Measurements from ENCODE around the gene NUDT6. TPM values are rescaled to one million over a fixed set of nuclear protein-coding genes. Genes with fewer than 3 reads are reported as not detected.

NUDT6 gene
- polyA plus RNA-seq, 1 donor = 26.2 TPM

DNA sequence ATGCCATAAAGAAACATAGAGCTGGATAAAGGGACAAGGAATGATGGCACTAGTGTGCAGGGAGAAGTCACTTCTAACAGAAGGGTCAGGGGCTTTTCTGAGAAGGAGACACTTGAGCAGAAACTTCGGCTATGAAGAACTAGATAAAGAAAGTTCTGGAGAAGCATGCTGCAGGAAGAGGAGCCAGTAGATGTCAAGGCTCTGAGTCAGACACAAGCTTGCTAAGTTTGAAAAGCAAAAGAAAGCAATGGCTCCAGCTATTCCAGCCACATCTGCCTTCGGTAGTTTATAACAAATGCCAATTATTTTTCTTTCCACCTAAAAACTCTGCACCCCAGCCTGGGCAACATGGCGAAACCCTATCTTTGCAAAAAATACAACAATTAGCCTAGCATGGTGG, 7.5 kb downstream of the NUDT6 start:
- no peak for DNase-seq

DNA sequence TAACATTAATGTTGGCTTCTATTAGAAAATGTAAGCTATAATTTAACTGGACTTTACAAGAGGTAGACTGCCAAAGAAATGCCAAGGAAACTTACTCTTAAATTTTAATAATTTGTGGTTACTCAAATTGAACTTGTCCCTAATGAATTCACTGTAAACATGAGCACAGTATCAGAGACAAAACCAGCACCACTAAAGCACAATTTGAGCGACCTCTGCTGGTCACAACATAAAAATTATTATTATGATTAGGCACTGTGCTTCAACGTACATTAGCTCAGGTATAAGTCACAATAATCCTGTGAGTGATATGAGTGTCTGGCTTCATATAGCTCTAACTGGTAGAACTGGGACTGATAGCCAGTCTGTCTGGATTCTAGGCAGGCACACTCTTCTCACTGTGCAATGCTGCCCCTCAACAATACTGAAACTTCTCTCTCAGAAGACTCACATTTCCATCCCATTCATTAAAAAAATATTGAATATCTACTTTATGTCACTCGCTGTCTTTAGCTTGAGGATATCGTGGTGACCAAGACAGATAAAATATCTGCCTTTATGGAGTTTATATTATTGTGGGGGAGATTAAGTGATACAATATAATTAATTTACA, 8.0 kb downstream of the NUDT6 start:
- peak; percentile 50 for DNase-seq

GRCh38 chr4:122912810-122913575, 9.4 kb downstream of the NUDT6 start:
- DNase-seq = no peak

GRCh38 chr4:122911588-122911987, 10.8 kb downstream of the NUDT6 start:
- DNase-seq = no peak

DNA sequence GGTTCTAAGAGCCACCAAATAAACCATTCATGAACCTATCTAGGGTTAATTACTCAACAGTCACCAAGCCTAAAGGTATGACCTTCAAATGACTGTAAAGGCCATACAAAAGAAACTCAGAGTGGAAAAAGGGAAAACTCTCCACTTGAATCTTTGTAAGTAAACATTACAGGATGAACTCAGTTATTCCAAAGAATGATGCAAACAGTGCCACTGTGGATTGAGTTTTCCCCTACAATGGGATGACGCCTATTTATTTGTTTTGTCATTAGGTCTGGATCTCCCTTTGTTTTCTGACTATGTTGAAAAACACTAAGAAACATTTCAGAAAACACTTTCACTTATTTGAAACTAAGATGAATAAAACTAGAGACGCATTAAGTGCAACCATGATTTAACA, 12.7 kb downstream of the NUDT6 start:
- no peak for DNase-seq

- no peak for DNase-seq
Measured at GRCh38 chr4:122908223-122908622, 14.2 kb downstream of the NUDT6 start.

DNA sequence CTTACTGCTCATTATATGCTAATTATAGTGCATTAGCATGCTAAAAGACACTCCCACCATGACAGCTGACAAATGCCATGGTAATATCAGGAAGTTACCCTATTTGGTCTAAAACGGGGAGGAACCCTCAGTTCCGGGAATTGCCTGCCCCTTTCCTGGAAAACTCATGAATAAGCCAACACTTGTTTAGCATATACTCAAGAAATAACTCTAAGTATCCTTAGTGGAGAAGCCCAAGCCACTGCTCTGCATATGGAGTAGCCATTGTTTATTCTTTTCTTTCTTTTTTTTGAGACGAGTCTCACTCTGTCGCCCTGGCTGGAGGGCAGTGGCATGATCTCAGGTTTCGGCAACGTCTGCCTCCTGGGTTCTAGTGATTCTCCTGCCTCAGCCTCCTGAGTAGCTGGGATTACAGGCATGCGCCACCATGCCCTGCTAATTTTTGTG, 15.5 kb downstream of the NUDT6 start:
- no peak for DNase-seq

DNA sequence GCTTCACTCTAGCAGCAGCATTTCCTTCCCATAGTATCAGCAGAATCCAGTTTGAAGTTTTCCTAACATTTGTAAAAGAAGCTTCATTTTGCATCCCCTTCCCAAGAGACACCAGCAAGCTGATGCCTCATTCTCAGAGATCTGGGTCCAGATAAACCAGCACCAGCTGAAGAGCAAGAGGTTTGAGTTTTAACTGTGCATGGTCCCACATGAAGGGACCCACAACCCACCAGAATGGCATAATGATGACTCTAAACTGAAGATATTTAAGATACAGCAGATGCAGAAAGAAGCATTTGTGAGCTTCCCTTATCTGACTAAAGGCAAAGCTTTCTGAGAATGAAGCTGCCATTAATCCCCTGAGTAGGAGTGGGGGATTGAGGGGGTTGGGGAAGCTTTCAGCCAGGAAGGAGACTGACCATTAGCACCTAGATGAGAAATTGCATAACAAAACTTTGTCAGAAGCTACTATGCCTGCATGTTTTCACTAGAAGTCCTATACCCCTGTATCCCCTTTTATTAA, 18.6 kb downstream of the NUDT6 start:
- no peak for DNase-seq

DNA sequence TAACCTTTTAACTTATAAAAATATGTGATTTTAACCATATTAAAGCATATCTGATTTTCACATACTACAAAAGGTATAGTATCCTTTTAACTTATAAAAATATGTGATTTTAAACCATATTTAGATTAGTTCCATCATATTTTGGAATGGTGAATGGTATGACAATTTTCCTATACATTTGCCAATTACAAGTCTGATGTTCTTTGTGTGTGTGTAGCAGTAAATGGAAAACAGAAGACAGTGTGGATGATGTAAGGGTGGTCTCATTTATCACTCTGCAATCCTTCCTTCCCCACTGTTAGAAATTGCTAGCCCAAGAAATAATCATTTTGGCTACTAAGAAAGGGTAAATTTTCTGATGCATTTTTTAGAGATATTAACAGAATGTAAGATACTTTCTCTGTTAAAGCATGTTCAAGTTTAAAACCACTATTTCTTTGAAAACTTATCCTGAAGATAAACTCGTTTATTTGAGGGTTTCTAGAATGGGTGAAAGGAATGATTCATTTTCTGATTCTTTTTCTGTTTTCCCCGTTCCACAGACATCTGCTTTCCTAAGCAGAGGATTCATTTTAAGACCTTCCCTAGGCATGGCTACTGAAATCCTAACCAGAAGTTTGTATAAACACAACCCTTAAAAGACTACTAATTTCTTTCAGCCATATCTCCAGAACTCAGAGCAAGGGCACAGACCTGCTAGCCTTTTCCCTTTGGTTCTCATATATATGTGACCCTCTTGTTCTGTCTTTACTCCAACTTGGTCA, 21.0 kb downstream of the NUDT6 start:
- no peak for DNase-seq

DNA sequence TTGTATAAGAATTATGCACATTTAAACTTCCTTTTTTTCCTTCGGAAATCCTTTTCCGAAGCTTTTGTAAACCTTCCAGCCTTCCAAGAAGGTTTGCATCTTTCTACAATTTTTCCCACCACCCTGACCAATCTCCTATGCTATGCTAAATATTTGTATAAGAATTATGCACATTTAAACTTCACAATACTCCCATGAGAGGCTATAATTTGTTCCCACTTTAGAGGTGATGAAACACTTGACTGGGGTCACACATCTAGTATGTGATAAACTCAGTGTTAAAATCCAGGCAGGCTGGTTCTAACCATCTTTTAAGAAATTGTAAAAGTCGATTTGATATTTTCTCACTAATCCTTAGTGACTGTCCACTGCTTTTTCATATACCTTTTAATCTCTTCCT, 22.1 kb downstream of the NUDT6 start:
- no peak for DNase-seq

DNA sequence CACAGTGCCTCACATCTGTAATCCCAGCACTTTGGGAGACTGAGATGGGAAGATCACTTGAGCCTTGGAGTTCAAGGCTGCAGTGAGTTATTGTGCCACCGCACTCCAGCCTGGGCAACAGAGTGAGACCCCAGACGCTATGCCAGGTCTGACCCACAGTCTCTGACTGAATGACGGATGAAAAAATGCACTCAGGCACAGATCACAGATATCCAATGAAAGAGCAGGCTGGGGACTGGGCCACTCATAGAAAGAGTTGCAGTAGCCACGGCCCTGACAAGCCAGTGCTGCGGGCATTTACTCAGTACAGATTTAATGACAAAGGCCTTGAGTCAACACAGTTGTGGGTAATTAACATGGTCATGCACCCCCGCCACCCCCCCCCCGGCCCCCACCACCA, 22.7 kb downstream of the NUDT6 start:
- no peak for DNase-seq

GRCh38 chr4:122898370-122899150, 23.8 kb downstream of the NUDT6 start:
- no peak for DNase-seq

DNA sequence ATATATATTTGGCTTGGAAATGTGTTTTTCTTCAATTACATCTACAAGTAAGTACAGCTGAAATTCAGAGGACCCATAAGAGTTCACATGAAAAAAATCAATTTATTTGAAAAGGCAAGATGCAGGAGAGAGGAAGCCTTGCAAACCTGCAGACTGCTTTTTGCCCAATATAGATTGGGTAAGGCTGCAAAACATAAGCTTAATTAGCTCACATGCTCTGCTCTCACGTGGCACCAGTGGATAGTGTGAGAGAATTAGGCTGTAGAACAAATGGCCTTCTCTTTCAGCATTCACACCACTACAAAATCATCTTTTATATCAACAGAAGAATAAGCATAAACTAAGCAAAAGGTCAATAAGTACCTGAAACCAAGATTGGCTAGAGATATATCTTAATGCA, 26.1 kb downstream of the NUDT6 start:
- DNase-seq = no peak

GRCh38 chr4:122895336-122895995, 26.9 kb downstream of the NUDT6 start:
- no peak for DNase-seq

DNA sequence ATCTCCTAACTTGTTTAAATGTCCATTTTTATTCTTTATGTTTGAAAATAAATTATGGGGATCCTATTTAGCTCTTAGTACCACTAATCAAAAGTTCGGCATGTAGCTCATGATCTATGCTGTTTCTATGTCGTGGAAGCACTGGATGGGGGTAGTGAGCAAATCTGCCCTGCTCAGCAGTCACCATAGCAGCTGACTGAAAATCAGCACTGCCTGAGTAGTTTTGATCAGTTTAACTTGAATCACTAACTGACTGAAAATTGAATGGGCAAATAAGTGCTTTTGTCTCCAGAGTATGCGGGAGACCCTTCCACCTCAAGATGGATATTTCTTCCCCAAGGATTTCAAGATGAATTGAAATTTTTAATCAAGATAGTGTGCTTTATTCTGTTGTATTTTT, 27.6 kb downstream of the NUDT6 start:
- DNase-seq = no peak

DNA sequence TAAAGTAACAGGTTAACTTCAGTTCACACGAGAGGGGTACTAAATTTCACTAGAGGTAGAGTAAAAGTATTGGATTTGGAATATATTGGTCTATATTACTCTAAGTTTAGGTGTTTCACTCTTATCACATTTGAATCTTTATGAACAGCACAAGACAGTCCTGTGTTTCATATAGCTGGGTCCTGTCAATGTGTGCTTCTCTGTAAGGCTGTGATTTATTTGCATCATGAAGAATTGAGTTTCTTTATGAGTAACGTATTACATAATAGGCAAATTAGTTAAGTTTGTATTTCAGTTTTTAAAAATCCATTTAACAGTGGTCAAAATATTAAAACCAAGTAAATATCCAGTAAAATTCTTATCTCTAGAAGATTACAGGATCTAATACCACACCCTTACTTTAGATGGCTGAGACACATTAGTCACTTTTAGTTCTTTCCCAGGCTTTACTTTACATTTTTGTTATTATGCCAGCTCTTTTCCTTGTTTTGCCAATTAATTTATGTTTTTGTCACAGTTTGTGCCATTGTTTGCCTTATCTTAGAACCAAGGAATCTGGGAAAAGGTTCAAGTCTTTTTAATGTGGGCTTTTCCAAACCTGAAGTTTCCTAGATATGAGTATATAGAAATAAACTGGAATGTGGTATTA, 32.1 kb downstream of the NUDT6 start:
- DNase-seq = no peak

GRCh38 chr4:122889726-122890125, 32.7 kb downstream of the NUDT6 start:
- DNase-seq = no peak

- DNase-seq = no peak
Measured at GRCh38 chr4:122884499-122884898, 37.9 kb downstream of the NUDT6 start.

DNA sequence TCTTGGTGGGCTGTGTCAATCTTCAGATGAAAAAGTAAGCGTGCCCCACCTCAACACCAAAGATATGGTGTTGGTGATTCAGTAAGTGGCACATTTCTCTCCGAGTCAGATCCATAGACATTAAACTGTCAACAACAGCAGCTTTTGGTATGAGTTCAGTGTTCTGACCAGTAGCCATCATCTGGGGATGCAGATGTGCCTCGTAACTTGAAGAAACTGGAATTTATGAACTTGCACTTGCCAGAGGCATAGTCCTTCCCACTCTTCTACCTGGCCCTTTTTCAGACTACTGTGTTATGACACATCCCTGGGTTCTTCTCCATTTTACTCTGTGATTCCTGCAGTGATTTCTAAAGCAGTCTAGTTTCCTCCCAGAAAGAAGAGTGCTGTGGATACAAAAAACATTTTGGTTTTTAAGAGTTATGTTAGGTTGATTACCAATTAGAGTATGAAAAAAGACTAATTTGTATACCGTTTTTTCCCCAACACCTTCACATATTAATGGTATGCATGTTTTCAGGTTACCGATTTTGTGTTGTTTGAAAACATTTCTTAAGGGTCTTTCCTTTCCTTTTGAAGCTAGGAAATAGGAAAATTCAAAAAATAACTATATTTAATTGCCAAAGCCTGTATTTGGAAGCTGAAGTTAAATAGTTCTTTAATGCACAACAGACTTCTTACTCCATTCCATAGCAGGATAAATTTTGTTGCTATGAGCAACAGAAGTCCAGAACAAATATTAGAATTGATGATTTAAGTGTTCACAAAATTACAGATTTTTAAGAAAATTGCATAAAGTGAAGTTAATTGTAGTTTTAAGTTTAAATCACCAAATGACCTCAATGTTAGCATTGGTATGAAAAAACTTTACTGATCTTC, 39.3 kb downstream of the NUDT6 start:
- DNase-seq = no peak

DNA sequence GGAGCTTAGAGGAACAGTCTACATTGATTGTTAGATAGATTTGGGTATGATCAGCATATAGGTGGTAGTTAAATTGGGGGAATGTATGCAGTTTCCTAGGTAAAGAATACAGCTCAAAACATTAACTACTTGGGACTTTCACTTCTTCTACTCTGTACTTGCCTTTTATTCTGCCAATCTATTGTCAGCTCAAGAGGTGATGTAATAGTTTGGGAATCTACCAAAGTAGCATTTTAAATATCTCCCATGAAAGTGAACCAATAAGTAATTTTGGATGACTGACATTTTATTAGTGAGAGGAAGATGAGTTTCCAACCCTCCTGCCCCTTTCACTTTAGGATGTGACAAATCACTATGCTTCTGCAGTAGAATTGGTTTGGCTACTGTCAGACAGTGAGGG, 43.4 kb downstream of the NUDT6 start:
- no peak for DNase-seq

Measured in left kidney (tissue), 2 donors.